H1 (cell line): Measurements from ENCODE around the gene TRIM65.

Experiments used
- ASH2L ChIP-seq: fragments of 200-600, 300-600 bp; sonication (generic); IDR thresholded peaks from one replicate; pipeline ENCODE4 v1.7.1; 2017; ENCODE audit warnings: low read length
- BRCA1 ChIP-seq: IDR thresholded peaks from 2 replicates; pipeline ENCODE4 v1.6.1; 2012; ENCODE audit warnings: low read depth, low read length, improper control_type of control experiment
- CHD1 ChIP-seq: IDR thresholded peaks from 2 replicates; pipeline ENCODE4 v1.6.1; 2012; ENCODE audit warnings: low read depth, low read length, improper control_type of control experiment
- CHD2 ChIP-seq: IDR thresholded peaks from 2 replicates; pipeline ENCODE4 v1.6.1; 2012; ENCODE audit warnings: low read length, improper control_type of control experiment
- CTCF ChIP-seq, 3 experiments: IDR thresholded peaks; 1 replicate in 2 of 3; 2 replicates in 1 of 3; pipeline versions ENCODE4 v1.5.1 to v1.6.1; 2011; ENCODE audit warnings: low read length in 3 of 3, mild to moderate bottlenecking in 3 of 3, inconsistent platforms in 2 of 3, low read depth in 1 of 3, moderate library complexity in 1 of 3; ENCODE audit not compliant: insufficient read depth in 1 of 3; ENCODE audit errors: control extremely low read depth in 1 of 3
- POLR2A ChIP-seq, 2 experiments: IDR thresholded peaks; 1 replicate in 1 of 2; 2 replicates in 1 of 2; pipeline ENCODE4 v1.6.1; 2011; ENCODE audit warnings: low read depth in 2 of 2, low read length in 2 of 2, mild to moderate bottlenecking in 2 of 2; ENCODE audit errors: control extremely low read depth in 1 of 2
- RNF2 ChIP-seq: fragments of 200-900, 300-1000 bp; sonication (generic); IDR thresholded peaks from 2 replicates; pipeline ENCODE4 v1.7.1; 2016; ENCODE audit warnings: borderline replicate concordance, low read depth, mild to moderate bottlenecking, antibody characterized with exemption, low read length; ENCODE audit not compliant: poor library complexity, severe bottlenecking; ENCODE audit errors: missing control alignments
- SRF ChIP-seq: IDR thresholded peaks from 2 replicates; pipeline ENCODE4 v1.6.1; 2011; ENCODE audit warnings: mild to moderate bottlenecking, low read depth, low read length, moderate library complexity
- SUZ12 ChIP-seq: fragments of 200-600 bp; sonication (generic); IDR thresholded peaks from 2 replicates; pipeline ENCODE4 v1.6.1; 2012; ENCODE audit warnings: mild to moderate bottlenecking, inconsistent platforms, low read length, moderate library complexity, mixed read lengths
- TBP ChIP-seq: IDR thresholded peaks from 2 replicates; pipeline ENCODE4 v1.6.1; 2011; ENCODE audit warnings: low read depth, low read length, improper control_type of control experiment

DNA sequence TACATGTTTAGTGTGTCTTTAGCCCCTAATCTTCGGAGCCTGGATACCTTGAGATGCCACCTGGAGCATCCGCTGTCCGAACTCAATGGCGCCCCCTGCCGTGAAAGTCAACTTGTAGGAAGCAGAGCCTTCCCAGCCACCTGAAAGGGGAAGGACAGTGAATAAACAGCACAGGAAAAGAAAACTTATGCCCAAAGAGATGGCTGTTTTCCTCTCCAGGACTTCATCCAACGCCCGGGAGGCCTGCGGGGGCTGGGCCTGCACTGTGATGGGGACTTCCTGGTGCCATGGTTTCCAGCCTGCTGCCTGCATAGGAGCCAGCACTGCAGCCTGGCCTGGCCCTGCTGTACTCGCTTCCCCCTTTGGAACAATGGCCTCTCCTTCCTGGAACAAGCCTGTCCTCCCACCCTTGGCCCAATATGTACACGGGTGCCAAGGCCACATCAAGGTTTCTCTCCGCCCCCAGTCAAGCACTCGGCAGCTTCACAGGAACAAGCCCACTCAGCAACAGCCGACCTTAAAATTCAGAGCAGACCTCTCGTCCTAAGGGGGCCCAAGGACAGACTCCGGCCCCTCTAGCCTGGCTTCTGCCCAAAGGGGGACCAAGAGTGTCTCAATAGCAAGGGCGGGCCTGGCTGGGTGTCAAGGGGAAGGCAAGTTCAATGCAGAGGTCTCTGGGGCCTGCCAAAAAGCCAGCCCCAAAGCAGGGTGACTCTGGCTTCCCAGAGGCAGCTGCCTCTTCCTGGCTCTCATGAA, 48.0 kb downstream of the TRIM65 start:
- TF ChIP-seq POLR2A (IDR thresholded peaks at IDR 0.05; ENCODE audit: control extremely low read depth in 1 of 2, low read depth in 2 of 2, low read length in 2 of 2) (no peak), CHD1 (no peak), BRCA1 (no peak), SUZ12 (no peak), ASH2L (no peak), SRF (no peak), CHD2 (no peak), TBP (no peak), CTCF (IDR thresholded peaks at IDR 0.05; ENCODE audit: control extremely low read depth in 1 of 3, insufficient read depth in 1 of 3, low read depth in 1 of 3, low read length in 3 of 3) (peak; percentile 77 to 85 (median 80)), RNF2 (no peak)
